ENCODE results near the gene MYO1G. TPM values are rescaled to one million over a fixed set of nuclear protein-coding genes. Genes with fewer than 3 reads are reported as not detected.
"Not testable (repeated sequence)": the region's sequence is repeated elsewhere in the genome, so short reads cannot be mapped to it uniquely, and the experiment has no call there.

The MYO1G gene
- polyA plus RNA-seq = 1 to 10 TPM; 1.3 to 4.1 (median 1.9) TPM
- long read RNA-seq, donor 1 = 0 reads
- long read RNA-seq, donor 2 = 0 reads
- long read RNA-seq, donor 3, partial matches to known transcripts = 0 of 1 reads
- long read RNA-seq, donor 3, other reads (novel, unspliced or antisense) = 0 of 1 reads
- long read RNA-seq, donor 4 = 0 reads
- long read RNA-seq, donor 5 = 0 reads
- long read RNA-seq, donor 6 = 0 reads
- long read RNA-seq, donor 7 = 0 reads
- long read RNA-seq, donor 8 = 0 reads
- long read RNA-seq, donor 9 = 0 reads
- long read RNA-seq, donor 10 = 0 reads

GRCh38 chr7:44978511-44979366 is at the start of gene MYO1G:
TSS of gene MYO1G (minus strand) at chr7:44979015. CDS start at chr7:44978961, 54 bp downstream.
- H3K9me3 ChIP-seq (ENCODE audit: control insufficient read depth in 2 of 2, insufficient read depth in 1 of 2, low read depth in 1 of 2, low read length in 1 of 2) = no peaks in the 10 kb centered on the region
- no peak for FAIRE-seq
- peak within 1 kb of the TSS in 2 of 3 donors; percentile 28 to 48 for H3K4me3 ChIP-seq (ENCODE audit: low read depth in 1 of 3, low read length in 3 of 3)
- no peaks in the 10 kb centered on the region for H3K27me3 ChIP-seq (ENCODE audit: control insufficient read depth in 3 of 3, insufficient read depth in 3 of 3, low read length in 3 of 3)
- H3K36me3 ChIP-seq (ENCODE audit: control insufficient read depth in 3 of 3, insufficient read depth in 2 of 3, low read depth in 1 of 3, low read length in 3 of 3) = peaks cover 3 to 79% (median 13%) of the 10 kb centered on the region in 3 donors
- peak in 1 of 2 donors; percentile 65 for DNase-seq
- H3K27ac ChIP-seq (ENCODE audit: low read depth in 1 of 3, low read length in 2 of 3) = peak within 1 kb of the TSS in 2 of 3 donors; percentile 32 to 79
- peaks cover 0 to 6% (median 0%) of the 10 kb centered on the region in 3 donors for H3K4me1 ChIP-seq (ENCODE audit: control insufficient read depth in 3 of 3, insufficient read depth in 2 of 3, low read depth in 1 of 3, low read length in 2 of 3)
- whole genome bisulfite sequencing, 3 donors = 58 to 77% (median 67%) methylated on average over 23 to 24 of the region's 24 CpGs

GRCh38 chr7:45028138-45028919 is 49.5 kb upstream of the MYO1G start:
- FAIRE-seq (no peak), DNase-seq (no peak)
- H3K4me1 ChIP-seq (ENCODE audit: control insufficient read depth in 3 of 3, insufficient read depth in 2 of 3, low read depth in 1 of 3, low read length in 2 of 3) = peaks cover 0 to 3% (median 0%) of the 10 kb centered on the region in 3 donors
- peak overlapping the region in 2 of 3 donors; percentile 71 to 88 for H3K27ac ChIP-seq (ENCODE audit: low read depth in 1 of 3, low read length in 2 of 3)
- peak overlapping the region in 2 of 3 donors; percentile 46 to 48 for H3K4me3 ChIP-seq (ENCODE audit: low read depth in 1 of 3, low read length in 3 of 3)
- peaks cover 0 to 24% (median 0%) of the 10 kb centered on the region in 3 donors for H3K36me3 ChIP-seq (ENCODE audit: control insufficient read depth in 3 of 3, insufficient read depth in 2 of 3, low read depth in 1 of 3, low read length in 3 of 3)
- peaks cover 0 to 7% of the 10 kb centered on the region in 2 donors for H3K9me3 ChIP-seq (ENCODE audit: control insufficient read depth in 2 of 2, insufficient read depth in 1 of 2, low read depth in 1 of 2, low read length in 1 of 2)
- H3K27me3 ChIP-seq (ENCODE audit: control insufficient read depth in 3 of 3, insufficient read depth in 3 of 3, low read length in 3 of 3) = no peaks in the 10 kb centered on the region
- WGBS, 3 donors = 72 to 86% (median 85%) methylated on average over 17 of the region's 17 CpGs

DNA sequence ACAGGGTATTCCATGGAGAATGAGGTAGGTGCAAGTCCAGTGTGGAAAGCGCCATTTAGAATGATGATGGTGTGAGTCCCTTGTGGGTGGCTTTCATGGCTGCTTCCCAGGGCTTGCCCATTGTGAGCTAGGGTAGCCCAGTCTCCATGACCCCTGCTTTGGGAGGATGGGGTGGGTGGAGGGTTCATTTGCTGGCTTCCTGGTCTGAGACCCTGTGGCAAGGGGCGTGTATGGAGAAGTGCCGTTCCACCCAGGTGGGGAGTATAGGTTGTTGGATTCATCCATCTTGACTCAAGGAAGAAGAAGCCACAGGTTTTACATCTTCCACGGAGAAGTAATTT is 48.9 kb upstream of the MYO1G start:
- peaks cover 0 to 7% of the 10 kb centered on the region in 2 donors for H3K9me3 ChIP-seq (ENCODE audit: control insufficient read depth in 2 of 2, insufficient read depth in 1 of 2, low read depth in 1 of 2, low read length in 1 of 2)
- DNase-seq (no peak), FAIRE-seq (no peak)
- no peaks in the 10 kb centered on the region for H3K27me3 ChIP-seq (ENCODE audit: control insufficient read depth in 3 of 3, insufficient read depth in 3 of 3, low read length in 3 of 3)
- WGBS, 3 donors = 68 to 90% (median 77%) methylated on average over 4 of the region's 4 CpGs
- H3K27ac ChIP-seq (ENCODE audit: low read depth in 1 of 3, low read length in 2 of 3) = peak overlapping the region in 2 of 3 donors; percentile 71 to 88
- H3K4me3 ChIP-seq (ENCODE audit: low read depth in 1 of 3, low read length in 3 of 3) = peak overlapping the region in 2 of 3 donors; percentile 46 to 48
- no peaks in the 10 kb centered on the region for H3K4me1 ChIP-seq (ENCODE audit: control insufficient read depth in 3 of 3, insufficient read depth in 2 of 3, low read depth in 1 of 3, low read length in 2 of 3)
- peaks cover 0 to 22% (median 0%) of the 10 kb centered on the region in 3 donors for H3K36me3 ChIP-seq (ENCODE audit: control insufficient read depth in 3 of 3, insufficient read depth in 2 of 3, low read depth in 1 of 3, low read length in 3 of 3)

- WGBS, 3 donors = 62 to 83% (median 69%) methylated on average over 10 of the region's 10 CpGs
- H3K4me3 ChIP-seq (ENCODE audit: low read depth in 1 of 3, low read length in 3 of 3) = peak overlapping the region in 2 of 3 donors; percentile 46 to 48
- H3K9me3 ChIP-seq (ENCODE audit: control insufficient read depth in 2 of 2, insufficient read depth in 1 of 2, low read depth in 1 of 2, low read length in 1 of 2) = peaks cover 0 to 7% of the 10 kb centered on the region in 2 donors
- H3K36me3 ChIP-seq (ENCODE audit: control insufficient read depth in 3 of 3, insufficient read depth in 2 of 3, low read depth in 1 of 3, low read length in 3 of 3) = peaks cover 0 to 20% (median 0%) of the 10 kb centered on the region in 3 donors
- H3K27me3 ChIP-seq (ENCODE audit: control insufficient read depth in 3 of 3, insufficient read depth in 3 of 3, low read length in 3 of 3) = no peaks in the 10 kb centered on the region
- no peaks in the 10 kb centered on the region for H3K4me1 ChIP-seq (ENCODE audit: control insufficient read depth in 3 of 3, insufficient read depth in 2 of 3, low read depth in 1 of 3, low read length in 2 of 3)
- FAIRE-seq (no peak), DNase-seq (peak in 1 of 2 donors; percentile 17)
- H3K27ac ChIP-seq (ENCODE audit: low read depth in 1 of 3, low read length in 2 of 3) = peak overlapping the region in 2 of 3 donors; percentile 71 to 88
These were observed 48.4 kb upstream of the MYO1G start for GRCh38 chr7:45026984-45027773.

- 73 to 87% (median 76%) methylated on average over 1 of the region's 1 CpG for WGBS, 3 donors
- H3K9me3 ChIP-seq (ENCODE audit: control insufficient read depth in 2 of 2, insufficient read depth in 1 of 2, low read depth in 1 of 2, low read length in 1 of 2) = peaks cover 0 to 7% of the 10 kb centered on the region in 2 donors
- H3K4me1 ChIP-seq (ENCODE audit: control insufficient read depth in 3 of 3, insufficient read depth in 2 of 3, low read depth in 1 of 3, low read length in 2 of 3) = no peaks in the 10 kb centered on the region
- H3K36me3 ChIP-seq (ENCODE audit: control insufficient read depth in 3 of 3, insufficient read depth in 2 of 3, low read depth in 1 of 3, low read length in 3 of 3) = peaks cover 0 to 18% (median 0%) of the 10 kb centered on the region in 3 donors
- no peaks in the 10 kb centered on the region for H3K27me3 ChIP-seq (ENCODE audit: control insufficient read depth in 3 of 3, insufficient read depth in 3 of 3, low read length in 3 of 3)
- no peak overlapping the region for H3K4me3 ChIP-seq (ENCODE audit: low read depth in 1 of 3, low read length in 3 of 3)
- DNase-seq (no peak), FAIRE-seq (no peak)
- no peak overlapping the region for H3K27ac ChIP-seq (ENCODE audit: low read depth in 1 of 3, low read length in 2 of 3)
These were observed 47.2 kb upstream of the MYO1G start for GRCh38 chr7:45026013-45026412.

DNA sequence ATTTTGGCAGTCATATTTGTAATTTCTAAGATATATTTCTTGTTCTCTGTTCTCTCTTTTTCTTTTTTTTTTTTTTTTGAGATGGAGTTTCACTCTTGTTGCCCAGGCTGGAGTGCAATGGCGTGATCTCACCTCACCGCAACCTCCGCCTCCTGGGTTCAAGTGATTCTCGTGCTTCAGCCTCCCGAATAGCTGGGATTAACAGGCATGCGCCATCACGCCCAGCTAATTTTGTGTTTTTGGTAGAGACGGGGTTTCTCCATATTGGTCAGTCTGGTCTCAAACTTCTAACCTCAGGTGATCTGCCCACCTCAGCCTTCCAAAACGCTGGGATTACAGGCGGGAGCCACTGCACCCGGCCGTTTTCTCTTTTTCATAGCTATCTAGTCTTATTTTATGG is 46.7 kb upstream of the MYO1G start:
- H3K27ac ChIP-seq (ENCODE audit: low read depth in 1 of 3, low read length in 2 of 3); FAIRE-seq; DNase-seq; H3K4me3 ChIP-seq (ENCODE audit: low read depth in 1 of 3, low read length in 3 of 3); H3K9me3 ChIP-seq (ENCODE audit: control insufficient read depth in 2 of 2, insufficient read depth in 1 of 2, low read depth in 1 of 2, low read length in 1 of 2); H3K27me3 ChIP-seq (ENCODE audit: control insufficient read depth in 3 of 3, insufficient read depth in 3 of 3, low read length in 3 of 3); H3K4me1 ChIP-seq (ENCODE audit: control insufficient read depth in 3 of 3, insufficient read depth in 2 of 3, low read depth in 1 of 3, low read length in 2 of 3): not testable (repeated sequence)
- 95 to 98% (median 97%) methylated on average over 12 of the region's 12 CpGs for WGBS, 3 donors
- peaks cover 0 to 18% (median 0%) of the 10 kb centered on the region in 3 donors for H3K36me3 ChIP-seq (ENCODE audit: control insufficient read depth in 3 of 3, insufficient read depth in 2 of 3, low read depth in 1 of 3, low read length in 3 of 3)

- no peak overlapping the region for H3K27ac ChIP-seq (ENCODE audit: low read depth in 1 of 3, low read length in 2 of 3)
- WGBS, 3 donors = 91 to 92% (median 91%) methylated on average over 2 of the region's 2 CpGs
- no peak for FAIRE-seq
These were observed 45.4 kb upstream of the MYO1G start for GRCh38 chr7:45024126-45024744.

More at GRCh38 chr7:45024126-45024744, 45.4 kb upstream of the MYO1G start:
- Histone ChIP-seq H3K9me3 (ENCODE audit: control insufficient read depth in 2 of 2, insufficient read depth in 1 of 2, low read depth in 1 of 2, low read length in 1 of 2) (peaks cover 0 to 7% of the 10 kb centered on the region in 2 donors), H3K4me1 (ENCODE audit: control insufficient read depth in 3 of 3, insufficient read depth in 2 of 3, low read depth in 1 of 3, low read length in 2 of 3) (no peaks in the 10 kb centered on the region), H3K27me3 (ENCODE audit: control insufficient read depth in 3 of 3, insufficient read depth in 3 of 3, low read length in 3 of 3) (no peaks in the 10 kb centered on the region), H3K4me3 (ENCODE audit: low read depth in 1 of 3, low read length in 3 of 3) (no peak overlapping the region), H3K36me3 (ENCODE audit: control insufficient read depth in 3 of 3, insufficient read depth in 2 of 3, low read depth in 1 of 3, low read length in 3 of 3) (peaks cover 0 to 16% (median 0%) of the 10 kb centered on the region in 3 donors)
- no peak for DNase-seq

Measured in small intestine (tissue), 16 donors.